ENCODE measurements around the gene CASP3. TPM values are rescaled to one million over a fixed set of nuclear protein-coding genes. Genes with fewer than 3 reads are reported as not detected.
"Not testable (repeated sequence)": the region's sequence is repeated elsewhere in the genome, so short reads cannot be mapped to it uniquely, and the experiment has no call there.

Gene CASP3
- total and polyA plus RNA-seq, 2 donors (not counting 1 experiment from before 2014, with no cell fraction given) = 26.4 to 41.1 TPM

- Histone ChIP-seq H2AFZ (ENCODE audit: low read length) (no peak overlapping the region), H3K4me2 (ENCODE audit: extremely low read depth, insufficient read depth, low read length) (no peak overlapping the region), H3K4me3 (replicated peaks in 1 of 4; ENCODE audit: control extremely low read depth in 1 of 4, insufficient read depth in 1 of 4, low read depth in 3 of 4, low read length in 4 of 4) (no peak overlapping the region), H3K27ac (ENCODE audit: insufficient read depth, low read length) (no peak overlapping the region), H4K20me1 (ENCODE audit: control insufficient read depth, extremely low read depth, insufficient read depth, low read length) (no peaks in the 10 kb centered on the region), H3K9ac (ENCODE audit: insufficient read depth, low read length) (no peak overlapping the region), H3K4me1 (ENCODE audit: control insufficient read depth, extremely low read depth, insufficient read depth, low read length) (no peaks in the 10 kb centered on the region), H3K9me3 (ENCODE audit: control insufficient read depth, insufficient read depth, low read depth, low read length) (no peaks in the 10 kb centered on the region), H3K79me2 (ENCODE audit: control insufficient read depth, insufficient read depth, low read length) (no peaks in the 10 kb centered on the region), H3K36me3 (ENCODE audit: control insufficient read depth, insufficient read depth, low read length) (no peaks in the 10 kb centered on the region), H3K27me3 (ENCODE audit: control insufficient read depth, insufficient read depth, low read length) (no peaks in the 10 kb centered on the region)
- TF ChIP-seq EZH2 (IDR thresholded peaks at IDR 0.05; ENCODE audit: low read length, missing control alignments) (no peak), CTCF (conservative IDR thresholded peaks at IDR 0.05 in 1 of 2, IDR thresholded peaks at IDR 0.05 in 1 of 2; ENCODE audit: low read depth in 1 of 2, low read length in 2 of 2) (no peak)
- DNase-seq (ENCODE audit: low read depth in 2 of 2) = no peak
Observed at GRCh38 chr4:184596044-184596616, 53.1 kb downstream of the CASP3 start.

GRCh38 chr4:184595430-184595829 is 53.8 kb downstream of the CASP3 start:
- no peak for DNase-seq (ENCODE audit: low read depth in 2 of 2)
- H3K4me2 ChIP-seq (ENCODE audit: extremely low read depth, insufficient read depth, low read length) = no peak overlapping the region
- H3K36me3 ChIP-seq (ENCODE audit: control insufficient read depth, insufficient read depth, low read length) = no peaks in the 10 kb centered on the region
- no peak for TF ChIP-seq EZH2 (IDR thresholded peaks at IDR 0.05; ENCODE audit: low read length, missing control alignments)
- H3K27ac ChIP-seq (ENCODE audit: insufficient read depth, low read length) = no peak overlapping the region
- no peak overlapping the region for H2AFZ ChIP-seq (ENCODE audit: low read length)
- H3K4me3 ChIP-seq (replicated peaks in 1 of 4; ENCODE audit: control extremely low read depth in 1 of 4, insufficient read depth in 1 of 4, low read depth in 3 of 4, low read length in 4 of 4) = no peak overlapping the region
- H3K9ac ChIP-seq (ENCODE audit: insufficient read depth, low read length) = no peak overlapping the region
- H3K9me3 ChIP-seq (ENCODE audit: control insufficient read depth, insufficient read depth, low read depth, low read length) = no peaks in the 10 kb centered on the region
- H3K4me1 ChIP-seq (ENCODE audit: control insufficient read depth, extremely low read depth, insufficient read depth, low read length) = no peaks in the 10 kb centered on the region
- H3K79me2 ChIP-seq (ENCODE audit: control insufficient read depth, insufficient read depth, low read length) = no peaks in the 10 kb centered on the region
- H3K27me3 ChIP-seq (ENCODE audit: control insufficient read depth, insufficient read depth, low read length) = no peaks in the 10 kb centered on the region
- H4K20me1 ChIP-seq (ENCODE audit: control insufficient read depth, extremely low read depth, insufficient read depth, low read length) = no peaks in the 10 kb centered on the region

GRCh38 chr4:184593461-184593860 is 55.8 kb downstream of the CASP3 start:
- Histone ChIP-seq H3K27ac (ENCODE audit: insufficient read depth, low read length) (no peak overlapping the region), H3K9ac (ENCODE audit: insufficient read depth, low read length) (no peak overlapping the region), H3K27me3 (ENCODE audit: control insufficient read depth, insufficient read depth, low read length) (no peaks in the 10 kb centered on the region), H3K36me3 (ENCODE audit: control insufficient read depth, insufficient read depth, low read length) (no peaks in the 10 kb centered on the region), H3K9me3 (ENCODE audit: control insufficient read depth, insufficient read depth, low read depth, low read length) (no peaks in the 10 kb centered on the region), H3K4me2 (ENCODE audit: extremely low read depth, insufficient read depth, low read length) (no peak overlapping the region), H4K20me1 (ENCODE audit: control insufficient read depth, extremely low read depth, insufficient read depth, low read length) (no peaks in the 10 kb centered on the region), H3K4me3 (replicated peaks in 1 of 4; ENCODE audit: control extremely low read depth in 1 of 4, insufficient read depth in 1 of 4, low read depth in 3 of 4, low read length in 4 of 4) (no peak overlapping the region), H3K79me2 (ENCODE audit: control insufficient read depth, insufficient read depth, low read length) (no peaks in the 10 kb centered on the region), H3K4me1 (ENCODE audit: control insufficient read depth, extremely low read depth, insufficient read depth, low read length) (no peaks in the 10 kb centered on the region), H2AFZ (ENCODE audit: low read length) (no peak overlapping the region)
- no peak for DNase-seq (ENCODE audit: low read depth in 2 of 2)
- TF ChIP-seq EZH2 (IDR thresholded peaks at IDR 0.05; ENCODE audit: low read length, missing control alignments) (no peak), CTCF (conservative IDR thresholded peaks at IDR 0.05 in 1 of 2, IDR thresholded peaks at IDR 0.05 in 1 of 2; ENCODE audit: low read depth in 1 of 2, low read length in 2 of 2) (no peak)

GRCh38 chr4:184591747-184592270 is 57.4 kb downstream of the CASP3 start:
- not testable (repeated sequence) for H4K20me1 ChIP-seq (ENCODE audit: control insufficient read depth, extremely low read depth, insufficient read depth, low read length); H3K27me3 ChIP-seq (ENCODE audit: control insufficient read depth, insufficient read depth, low read length); H2AFZ ChIP-seq (ENCODE audit: low read length); DNase-seq (ENCODE audit: low read depth in 2 of 2); H3K36me3 ChIP-seq (ENCODE audit: control insufficient read depth, insufficient read depth, low read length); H3K4me3 ChIP-seq (replicated peaks in 1 of 4; ENCODE audit: control extremely low read depth in 1 of 4, insufficient read depth in 1 of 4, low read depth in 3 of 4, low read length in 4 of 4); H3K4me2 ChIP-seq (ENCODE audit: extremely low read depth, insufficient read depth, low read length); H3K9me3 ChIP-seq (ENCODE audit: control insufficient read depth, insufficient read depth, low read depth, low read length); H3K9ac ChIP-seq (ENCODE audit: insufficient read depth, low read length); H3K27ac ChIP-seq (ENCODE audit: insufficient read depth, low read length); H3K79me2 ChIP-seq (ENCODE audit: control insufficient read depth, insufficient read depth, low read length); H3K4me1 ChIP-seq (ENCODE audit: control insufficient read depth, extremely low read depth, insufficient read depth, low read length)
